Muscle layer of duodenum (tissue), 2 donors: Measurements from ENCODE around the gene MAPKBP1.

Experiments
- H3K27ac ChIP-seq: one replicate; pipeline ENCODE4 v1.7.0; 2013; ENCODE audit warnings: mild to moderate bottlenecking, low read length
- H3K27me3 ChIP-seq: one replicate; pipeline ENCODE4 v1.7.0; 2013; ENCODE audit warnings: low read depth, mild to moderate bottlenecking, control low read depth, low read length
- H3K36me3 ChIP-seq, 2 donors: one replicate each; pipeline ENCODE4 v1.7.0; 2013; ENCODE audit warnings: low read length in 2 of 2, control low read depth in 1 of 2, mild to moderate bottlenecking in 1 of 2; ENCODE audit not compliant: insufficient read depth in 2 of 2, control insufficient read depth in 1 of 2
- H3K4me1 ChIP-seq, 2 donors: one replicate each; pipeline ENCODE4 v1.7.0; 2013; ENCODE audit warnings: low read length in 2 of 2, mild to moderate bottlenecking in 2 of 2, control low read depth in 1 of 2, moderate library complexity in 1 of 2; ENCODE audit not compliant: insufficient read depth in 2 of 2, control insufficient read depth in 1 of 2
- H3K4me3 ChIP-seq, 2 donors: one replicate each; pipeline ENCODE4 v1.7.0; 2013; ENCODE audit warnings: low read length in 2 of 2, low read depth in 1 of 2, mild to moderate bottlenecking in 1 of 2
- H3K9me3 ChIP-seq, 2 donors: one replicate each; pipeline ENCODE4 v1.7.0; 2013; ENCODE audit warnings: low read length in 2 of 2, control low read depth in 1 of 2, mild to moderate bottlenecking in 1 of 2; ENCODE audit not compliant: control insufficient read depth in 1 of 2
- donor health status: healthy.

Gene MAPKBP1

DNA sequence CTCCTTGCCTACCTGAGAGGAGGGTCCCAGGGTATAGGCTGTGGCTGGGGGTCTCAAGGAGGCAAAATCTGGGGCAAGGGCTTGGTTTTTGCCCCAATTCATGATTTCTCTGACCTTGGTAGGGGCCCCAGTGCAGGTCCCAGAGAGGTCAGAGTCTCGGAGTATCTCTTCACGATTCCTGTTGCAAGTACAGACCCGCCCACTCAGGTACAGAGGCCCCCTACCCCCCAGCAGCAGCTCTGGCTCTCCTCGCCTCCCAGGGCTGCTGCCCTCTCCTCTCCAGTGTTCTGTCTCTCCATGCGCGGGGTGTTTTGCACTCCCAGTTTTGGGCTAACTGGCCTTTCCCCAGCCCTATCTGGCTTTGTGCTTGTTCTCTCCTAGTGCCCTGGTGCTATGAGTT lies 48.2 kb downstream of the MAPKBP1 start:
- Histone ChIP-seq H3K4me3 (no peak overlapping the region), H3K4me1 (peaks cover 0 to 5% of the 10 kb centered on the region in 2 donors), H3K27ac (no peak overlapping the region), H3K36me3 (peaks cover 57 to 81% of the 10 kb centered on the region in 2 donors), H3K9me3 (no peaks in the 10 kb centered on the region), H3K27me3 (no peaks in the 10 kb centered on the region)

DNA sequence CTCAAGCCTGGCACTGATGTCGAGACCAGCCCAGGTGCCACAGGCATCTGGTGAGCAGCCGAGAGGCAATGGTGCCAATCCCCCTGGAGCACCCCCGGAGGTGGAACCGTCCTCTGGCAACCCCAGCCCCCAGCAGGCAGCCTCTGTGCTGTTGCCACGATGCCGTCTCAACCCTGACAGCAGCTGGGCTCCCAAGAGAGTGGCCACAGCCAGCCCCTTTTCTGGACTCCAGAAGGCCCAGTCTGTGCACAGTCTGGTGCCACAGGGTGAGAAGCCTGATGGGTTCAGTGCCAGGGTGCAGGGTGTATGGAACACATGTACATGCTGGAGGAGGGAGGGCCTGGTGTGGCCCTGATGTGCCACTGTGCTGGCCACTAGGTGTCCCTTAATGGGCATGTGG lies 48.7 kb downstream of the MAPKBP1 start:
- Histone ChIP-seq H3K9me3 (no peaks in the 10 kb centered on the region), H3K36me3 (peaks cover 52 to 76% of the 10 kb centered on the region in 2 donors), H3K4me3 (no peak overlapping the region), H3K27me3 (no peaks in the 10 kb centered on the region), H3K4me1 (peaks cover 0 to 7% of the 10 kb centered on the region in 2 donors), H3K27ac (no peak overlapping the region)

DNA sequence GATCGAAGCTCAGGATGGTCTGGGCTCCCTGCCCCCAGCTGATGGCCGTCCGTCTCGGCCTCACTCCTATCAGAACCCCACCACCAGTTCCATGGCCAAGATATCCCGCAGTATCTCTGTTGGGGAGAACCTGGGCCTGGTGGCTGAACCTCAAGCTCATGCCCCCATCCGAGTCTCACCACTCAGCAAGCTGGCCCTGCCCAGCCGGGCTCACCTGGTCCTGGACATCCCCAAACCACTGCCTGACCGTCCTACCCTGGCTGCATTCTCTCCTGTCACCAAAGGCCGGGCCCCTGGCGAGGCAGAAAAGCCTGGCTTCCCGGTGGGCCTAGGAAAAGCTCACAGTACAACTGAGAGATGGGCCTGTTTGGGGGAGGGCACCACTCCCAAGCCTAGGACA lies 49.2 kb downstream of the MAPKBP1 start:
- Histone ChIP-seq H3K27ac (no peak overlapping the region), H3K4me3 (no peak overlapping the region), H3K27me3 (no peaks in the 10 kb centered on the region), H3K36me3 (peaks cover 47 to 71% of the 10 kb centered on the region in 2 donors), H3K4me1 (peaks cover 0 to 7% of the 10 kb centered on the region in 2 donors), H3K9me3 (no peaks in the 10 kb centered on the region)

- Histone ChIP-seq H3K4me1 (peaks cover 0 to 10% of the 10 kb centered on the region in 2 donors), H3K27ac (no peak overlapping the region), H3K4me3 (no peak overlapping the region), H3K27me3 (no peaks in the 10 kb centered on the region), H3K36me3 (peaks cover 42 to 64% of the 10 kb centered on the region in 2 donors), H3K9me3 (no peaks in the 10 kb centered on the region)
Measured at GRCh38 chr15:41824062-41824745, 49.9 kb downstream of the MAPKBP1 start.

DNA sequence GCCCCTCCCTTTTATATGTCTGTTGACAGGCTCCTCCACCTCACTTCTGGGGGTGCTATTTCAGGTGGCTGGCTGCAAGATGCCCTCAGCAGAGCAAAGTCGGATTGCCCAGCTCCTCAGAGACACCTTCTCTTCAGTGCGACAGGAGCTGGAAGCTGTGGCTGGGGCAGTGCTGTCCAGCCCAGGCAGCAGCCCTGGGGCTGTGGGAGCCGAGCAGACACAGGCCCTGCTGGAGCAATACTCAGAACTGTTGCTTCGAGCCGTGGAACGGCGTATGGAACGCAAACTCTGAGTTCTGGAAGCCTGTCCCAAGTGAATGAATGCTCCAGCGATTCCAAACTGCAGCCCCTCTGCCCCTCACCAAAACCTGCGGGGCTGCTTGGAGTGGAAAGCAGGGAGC lies 50.9 kb downstream of the MAPKBP1 start:
- Histone ChIP-seq H3K36me3 (peaks cover 37 to 55% of the 10 kb centered on the region in 2 donors), H3K4me3 (no peak overlapping the region), H3K9me3 (no peaks in the 10 kb centered on the region), H3K4me1 (peaks cover 0 to 10% of the 10 kb centered on the region in 2 donors), H3K27ac (no peak overlapping the region), H3K27me3 (no peaks in the 10 kb centered on the region)

DNA sequence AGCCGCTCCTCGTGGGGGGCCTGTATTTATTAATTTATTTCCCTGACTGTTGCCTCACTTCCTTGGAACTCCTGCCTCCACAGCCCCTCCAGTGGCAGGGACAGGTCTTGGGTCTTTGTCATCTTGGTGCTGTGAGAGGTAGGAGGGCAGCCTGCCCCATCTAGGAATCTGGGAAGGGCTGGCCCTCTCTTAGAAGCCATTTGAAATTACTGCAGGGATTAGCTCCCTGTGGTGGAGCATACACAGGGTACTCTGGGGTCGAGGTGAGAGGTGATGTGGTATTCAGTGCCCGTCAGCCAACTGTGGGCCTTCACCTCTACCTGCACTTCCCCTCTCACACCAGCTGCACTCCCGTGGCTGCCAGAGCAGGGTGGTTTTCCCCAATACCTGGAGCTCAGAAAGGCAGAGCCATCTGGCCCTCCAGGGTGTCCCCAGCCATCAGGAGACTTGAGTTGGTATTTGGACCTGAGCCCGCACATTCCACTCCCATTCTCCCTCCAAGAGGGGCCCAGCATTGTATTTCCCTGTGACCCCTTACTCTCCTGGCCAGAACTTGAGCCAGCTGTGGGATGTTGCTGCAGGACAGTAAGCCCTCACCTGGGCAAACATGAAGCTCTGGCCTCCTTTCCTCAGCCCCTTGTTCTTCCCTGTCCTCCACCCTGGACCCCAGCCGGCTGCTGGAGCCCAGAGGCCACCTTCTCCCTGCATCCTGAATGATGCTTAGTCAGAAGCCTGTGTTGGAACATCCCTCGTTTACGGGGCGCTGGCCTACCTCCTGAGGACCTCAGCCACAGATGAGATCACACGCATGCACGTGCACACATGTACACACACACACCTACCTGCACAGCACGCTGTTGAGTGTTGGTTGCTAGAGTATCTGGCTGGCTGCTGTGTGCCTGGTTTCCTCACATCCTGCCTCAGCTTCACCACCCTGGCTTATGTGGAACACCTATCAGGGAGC lies 51.6 kb downstream of the MAPKBP1 start:
- no peak overlapping the region for H3K27ac ChIP-seq
- H3K4me3 ChIP-seq: no peak overlapping the region
- no peaks in the 10 kb centered on the region for H3K27me3 ChIP-seq
- peaks cover 30 to 49% of the 10 kb centered on the region in 2 donors for H3K36me3 ChIP-seq
- H3K4me1 ChIP-seq: peaks cover 0 to 10% of the 10 kb centered on the region in 2 donors
- no peaks in the 10 kb centered on the region for H3K9me3 ChIP-seq

DNA sequence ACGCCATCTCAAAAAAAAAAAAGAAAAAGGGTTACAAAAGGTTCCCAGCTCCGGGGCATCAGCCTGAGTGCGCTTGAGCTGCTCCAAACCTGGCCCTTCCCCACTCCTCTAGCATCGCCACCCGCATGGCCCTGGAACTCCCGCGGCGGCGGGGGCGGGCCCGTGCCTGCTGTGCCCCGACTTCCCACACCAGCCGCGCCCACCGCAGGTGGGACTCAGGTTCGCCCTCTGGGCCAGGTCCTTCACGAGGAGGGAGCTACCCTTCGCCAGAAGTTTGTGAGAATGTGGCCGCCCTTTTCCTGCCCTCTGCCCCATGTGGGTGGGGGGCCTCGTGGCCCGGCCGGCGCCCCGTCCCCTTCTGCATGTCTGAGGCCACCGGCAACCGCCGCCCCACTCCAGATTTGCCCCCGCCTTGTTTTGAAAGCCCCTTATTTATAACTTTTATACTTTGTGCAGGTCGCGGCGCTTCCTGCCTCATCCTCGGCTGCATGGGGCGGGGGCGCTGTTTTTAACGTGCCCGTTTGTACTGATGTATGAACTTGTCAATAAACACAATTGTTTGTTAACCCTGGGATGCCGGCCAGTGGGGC lies 53.1 kb downstream of the MAPKBP1 start:
- Histone ChIP-seq H3K27me3 (no peaks in the 10 kb centered on the region), H3K36me3 (peaks cover 16 to 42% of the 10 kb centered on the region in 2 donors), H3K9me3 (no peaks in the 10 kb centered on the region), H3K4me3 (peak overlapping the region; percentile 61 to 68), H3K27ac (no peak overlapping the region), H3K4me1 (peaks cover 0 to 10% of the 10 kb centered on the region in 2 donors)

- Histone ChIP-seq H3K27me3 (no peaks in the 10 kb centered on the region), H3K4me3 (peak within 1 kb of the TSS; percentile 68 to 74), H3K4me1 (peaks cover 0 to 10% of the 10 kb centered on the region in 2 donors), H3K36me3 (peaks cover 8 to 35% of the 10 kb centered on the region in 2 donors), H3K27ac (peak within 1 kb of the TSS; percentile 76), H3K9me3 (no peaks in the 10 kb centered on the region)
Measured at GRCh38 chr15:41827880-41828806, 53.9 kb downstream of the MAPKBP1 start, which contains the start of gene JMJD7. Gene JMJD7, plus strand, starts transcription at chr15:41828092. Its CDS starts 33 bp downstream, at chr15:41828125.

DNA sequence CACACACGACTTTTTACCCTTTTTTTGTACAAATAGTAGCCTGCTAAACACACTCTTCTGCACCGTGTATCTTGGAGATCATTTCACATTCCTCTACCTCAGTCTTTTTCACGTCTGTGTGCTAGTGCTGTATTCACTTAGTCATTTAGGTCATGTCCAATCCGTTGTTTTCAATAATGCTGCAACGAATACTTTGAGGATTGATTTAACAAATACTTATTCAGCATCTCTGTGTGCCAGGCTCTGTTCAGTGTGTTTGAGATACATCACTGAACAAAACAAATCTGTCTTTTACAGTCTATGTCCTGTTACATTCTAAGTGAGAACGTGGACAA lies 54.5 kb downstream of the MAPKBP1 start:
- H3K4me3 ChIP-seq: peak overlapping the region; percentile 68 to 74

DNA sequence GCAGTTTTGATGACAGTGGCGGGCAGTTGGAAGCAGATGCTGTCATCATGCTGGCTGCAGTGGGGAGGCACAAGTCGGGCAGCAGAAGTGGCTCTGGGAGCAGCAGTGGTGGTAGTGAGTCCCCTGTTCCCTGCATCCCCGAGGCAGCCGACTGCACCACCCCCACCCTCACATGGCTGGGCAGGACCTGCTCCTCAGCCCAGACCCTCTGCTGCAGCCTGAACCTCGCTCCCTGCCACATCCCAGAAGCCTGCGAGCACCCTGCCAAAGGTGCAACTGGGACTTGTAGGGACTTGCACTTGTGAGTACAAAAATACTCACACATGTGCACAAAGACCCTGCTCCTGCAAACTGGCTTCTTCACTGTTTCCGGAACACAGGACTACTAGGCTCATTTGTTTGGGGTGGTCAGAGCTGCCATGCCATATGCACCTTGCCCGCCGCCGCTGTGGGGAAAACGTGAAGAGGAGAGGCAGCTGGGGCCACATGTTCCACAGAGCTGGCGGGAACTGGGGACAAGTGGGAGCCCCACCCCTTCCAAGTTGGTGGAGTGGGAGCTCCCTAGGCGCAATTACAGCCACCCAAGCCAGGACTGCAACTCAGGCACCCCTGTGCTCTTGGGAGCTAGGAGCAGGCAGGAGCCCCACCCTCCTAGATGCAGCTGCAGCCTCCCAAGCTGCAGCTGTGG lies 55.8 kb downstream of the MAPKBP1 start:
- no peaks in the 10 kb centered on the region for H3K9me3 ChIP-seq
- no peak overlapping the region for H3K27ac ChIP-seq
- peaks cover 4 to 15% of the 10 kb centered on the region in 2 donors for H3K36me3 ChIP-seq
- no peak overlapping the region for H3K4me3 ChIP-seq
- peaks cover 0 to 10% of the 10 kb centered on the region in 2 donors for H3K4me1 ChIP-seq
- no peaks in the 10 kb centered on the region for H3K27me3 ChIP-seq

More for the DNA sequence above, 54.5 kb downstream of the MAPKBP1 start:
- Histone ChIP-seq H3K9me3 (no peaks in the 10 kb centered on the region), H3K27ac (peak overlapping the region; percentile 76), H3K36me3 (peaks cover 8 to 29% of the 10 kb centered on the region in 2 donors), H3K27me3 (no peaks in the 10 kb centered on the region), H3K4me1 (peaks cover 0 to 10% of the 10 kb centered on the region in 2 donors)
